HG02885 (cell line): Measurements from ENCODE around the gene SIL1.
"Not testable (repeated sequence)": the region's sequence is repeated elsewhere in the genome, so short reads cannot be mapped to it uniquely, and the experiment has no call there.

Source experiments
- ATAC-seq: cut with Tn5 transposase; IDR thresholded peaks from one replicate; pipeline ENCODE4 v1.9.1; 2021; ENCODE audit warnings: mild to moderate bottlenecking; ENCODE audit not compliant: unreplicated experiment, poor library complexity

The SIL1 gene

DNA sequence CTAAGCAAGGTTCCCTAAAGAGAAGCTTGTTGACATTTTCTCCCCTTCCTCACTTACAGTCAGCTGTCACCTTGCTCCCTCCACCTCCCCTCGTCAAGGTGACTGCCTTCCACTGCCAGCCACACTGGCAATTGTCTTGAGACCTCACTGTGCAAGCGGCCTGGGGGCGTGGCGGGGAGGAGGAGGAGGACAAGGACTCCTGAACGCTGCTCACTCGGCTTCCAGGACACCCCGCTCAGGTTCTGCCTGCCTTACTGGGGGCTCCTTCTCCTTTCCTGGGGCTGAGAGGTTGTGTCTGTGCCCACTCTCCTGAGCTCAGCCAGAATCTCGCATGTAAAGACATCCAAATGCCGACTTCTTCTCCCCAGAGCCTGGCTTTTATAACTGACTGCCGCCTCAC, 262.7 kb downstream of the SIL1 start:
- ATAC-seq = no peak

DNA sequence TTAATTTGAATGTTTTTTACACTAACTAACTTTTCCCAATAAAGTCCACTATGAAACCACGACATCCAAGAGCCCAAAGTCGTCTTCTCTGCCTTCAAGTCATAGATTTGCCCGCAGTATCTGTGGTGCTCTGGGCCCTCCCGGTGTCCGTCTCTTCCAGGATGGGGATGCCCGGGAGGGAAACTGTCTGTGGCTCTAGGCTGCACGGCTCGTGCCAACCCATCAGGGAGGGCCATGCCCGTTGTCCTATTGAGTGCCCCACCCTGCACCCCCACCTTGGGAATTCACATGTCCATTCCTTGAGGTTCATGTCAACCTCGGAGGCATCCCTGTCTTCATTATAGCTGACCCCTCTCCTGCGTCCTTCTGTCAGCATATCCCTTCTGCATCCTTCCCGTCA, 263.2 kb downstream of the SIL1 start:
- no peak for ATAC-seq

DNA sequence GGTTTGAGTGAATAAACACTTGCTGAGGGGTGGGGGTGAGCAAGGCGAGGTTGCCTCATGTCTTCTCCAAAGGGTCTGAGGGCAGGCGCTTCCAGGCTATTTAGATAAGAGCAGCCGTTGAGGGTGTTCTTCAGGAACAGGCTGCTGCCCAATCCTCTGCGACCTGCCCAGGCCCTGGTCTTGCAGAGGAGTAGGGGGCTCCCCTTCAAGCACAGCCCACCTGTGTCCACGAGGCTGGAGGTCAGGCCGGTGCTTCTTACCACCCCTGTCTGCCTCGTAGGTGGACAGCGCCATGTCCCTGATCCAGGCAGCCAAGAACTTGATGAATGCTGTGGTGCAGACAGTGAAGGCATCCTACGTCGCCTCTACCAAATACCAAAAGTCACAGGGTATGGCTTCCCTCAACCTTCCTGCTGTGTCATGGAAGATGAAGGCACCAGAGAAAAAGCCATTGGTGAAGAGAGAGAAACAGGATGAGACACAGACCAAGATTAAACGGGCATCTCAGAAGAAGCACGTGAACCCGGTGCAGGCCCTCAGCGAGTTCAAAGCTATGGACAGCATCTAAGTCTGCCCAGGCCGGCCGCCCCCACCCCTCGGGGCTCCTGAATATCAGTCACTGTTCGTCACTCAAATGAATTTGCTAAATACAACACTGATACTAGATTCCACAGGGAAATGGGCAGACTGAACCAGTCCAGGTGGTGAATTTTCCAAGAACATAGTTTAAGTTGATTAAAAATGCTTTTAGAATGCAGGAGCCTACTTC, 264.5 kb downstream of the SIL1 start:
- no peak for ATAC-seq

DNA sequence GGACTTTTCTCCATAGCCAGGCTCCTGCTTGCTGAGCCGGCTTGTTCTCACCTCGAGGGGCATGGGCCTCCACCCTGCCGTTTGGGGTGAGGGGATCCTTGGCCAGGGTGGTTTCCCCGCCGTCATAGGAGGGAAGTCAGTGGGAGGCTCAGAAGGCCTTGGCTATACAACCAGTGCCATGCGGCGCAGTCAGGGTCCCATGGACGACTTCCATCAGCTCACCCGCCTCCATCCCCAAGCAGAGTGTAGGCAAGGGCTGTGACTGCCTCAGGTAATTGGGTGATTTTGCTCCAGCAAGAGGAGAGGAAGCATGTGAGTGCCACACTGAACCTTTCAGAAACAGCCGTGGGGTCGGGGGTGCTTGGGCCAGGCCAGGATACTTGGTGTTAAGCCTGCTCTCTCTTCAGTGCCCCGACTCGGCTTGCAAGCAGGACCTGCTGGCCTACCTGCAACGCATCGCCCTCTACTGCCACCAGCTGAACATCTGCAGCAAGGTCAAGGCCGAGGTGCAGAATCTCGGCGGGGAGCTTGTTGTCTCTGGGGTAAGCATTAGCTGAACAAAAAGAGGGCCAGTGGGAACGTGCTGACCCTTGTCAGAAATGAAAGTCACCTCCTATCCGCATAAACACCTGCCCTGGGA, 265.9 kb downstream of the SIL1 start:
- no peak for ATAC-seq

DNA sequence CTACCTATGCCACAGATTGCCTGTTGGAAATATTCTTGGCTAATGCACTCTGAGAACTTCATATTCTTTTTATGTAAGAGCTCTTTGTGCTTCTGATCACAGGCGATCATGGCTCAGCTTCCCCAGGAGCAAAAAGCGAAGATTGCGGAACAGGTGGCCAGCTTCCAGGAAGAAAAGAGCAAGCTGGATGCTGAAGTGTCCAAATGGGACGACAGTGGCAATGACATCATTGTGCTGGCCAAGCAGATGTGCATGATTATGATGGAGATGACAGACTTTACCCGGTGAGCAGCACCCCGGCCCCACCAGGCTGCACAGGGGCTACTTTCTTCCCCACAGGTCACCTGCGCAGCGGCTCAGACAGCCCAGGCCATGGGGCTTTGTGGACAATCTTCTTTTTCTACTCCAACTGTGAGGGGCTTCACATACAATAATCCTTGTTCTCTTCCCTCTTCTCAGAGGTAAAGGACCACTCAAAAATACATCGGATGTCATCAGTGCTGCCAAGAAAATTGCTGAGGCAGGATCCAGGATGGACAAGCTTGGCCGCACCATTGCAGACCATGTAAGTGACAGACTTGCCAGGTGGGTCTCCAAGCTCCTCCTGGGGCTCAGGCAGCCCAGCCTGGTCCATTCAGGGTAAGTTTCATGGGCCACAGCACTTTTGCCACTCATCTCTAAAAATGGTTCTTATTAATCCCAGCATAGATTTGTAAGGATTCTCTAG, 267.6 kb downstream of the SIL1 start:
- ATAC-seq = no peak

DNA sequence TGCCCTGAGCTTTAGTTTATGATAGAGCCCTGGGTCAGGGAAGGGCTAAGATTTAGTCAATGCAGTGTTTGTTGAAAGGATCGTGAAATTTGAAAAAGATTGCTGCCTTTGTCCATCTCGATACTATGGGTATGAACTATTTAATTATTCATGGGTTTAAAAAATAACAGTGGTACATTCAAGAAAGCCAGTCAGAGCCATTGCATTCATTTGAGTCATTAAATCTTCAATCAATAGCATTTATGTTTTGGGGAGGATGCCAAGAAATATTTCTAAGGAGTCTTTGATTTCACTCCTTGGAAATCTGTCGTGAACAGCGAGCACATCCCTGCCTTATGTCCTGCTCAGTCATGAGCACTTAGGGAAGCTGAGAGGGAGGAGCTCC, 268.6 kb downstream of the SIL1 start:
- ATAC-seq = no peak

DNA sequence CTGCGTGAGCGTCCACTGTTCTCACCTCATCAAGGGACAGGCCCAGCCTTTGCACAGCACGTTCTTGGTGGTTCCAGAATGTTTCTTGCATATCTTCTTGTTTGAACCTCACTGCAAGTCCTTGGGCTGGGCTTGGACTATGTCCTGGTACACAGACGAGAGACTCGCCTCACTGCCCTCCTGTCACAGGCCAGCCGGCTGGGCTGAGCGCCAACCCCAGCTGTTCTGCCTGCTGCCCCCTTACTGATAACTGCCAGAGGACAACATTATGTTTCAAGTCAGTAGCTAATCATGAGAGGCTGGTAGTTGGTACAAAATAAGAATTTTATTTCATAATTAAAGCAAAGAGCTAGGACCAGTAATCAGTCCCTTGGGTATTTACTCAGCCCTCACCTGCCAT, 270.2 kb downstream of the SIL1 start:
- ATAC-seq = no peak

DNA sequence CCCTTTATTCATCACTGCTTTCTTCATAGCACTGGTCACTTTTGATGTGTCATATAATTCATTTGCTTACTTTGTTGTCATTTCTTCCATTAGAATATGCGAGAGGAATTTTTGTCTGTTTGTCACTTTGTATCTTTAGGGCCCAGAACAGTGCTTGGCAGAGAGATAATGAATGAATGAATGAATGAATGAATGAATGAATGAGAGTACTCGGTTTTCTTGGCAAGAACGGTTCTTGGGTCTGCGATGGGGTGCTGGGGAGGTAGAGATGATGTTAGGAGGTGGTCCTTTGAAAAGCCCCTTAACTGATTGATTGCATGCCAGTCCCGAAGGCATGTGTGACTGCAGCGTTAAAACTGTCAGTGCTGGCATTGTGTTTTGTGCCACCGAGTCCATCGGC, 270.6 kb downstream of the SIL1 start:
- ATAC-seq = no peak

DNA sequence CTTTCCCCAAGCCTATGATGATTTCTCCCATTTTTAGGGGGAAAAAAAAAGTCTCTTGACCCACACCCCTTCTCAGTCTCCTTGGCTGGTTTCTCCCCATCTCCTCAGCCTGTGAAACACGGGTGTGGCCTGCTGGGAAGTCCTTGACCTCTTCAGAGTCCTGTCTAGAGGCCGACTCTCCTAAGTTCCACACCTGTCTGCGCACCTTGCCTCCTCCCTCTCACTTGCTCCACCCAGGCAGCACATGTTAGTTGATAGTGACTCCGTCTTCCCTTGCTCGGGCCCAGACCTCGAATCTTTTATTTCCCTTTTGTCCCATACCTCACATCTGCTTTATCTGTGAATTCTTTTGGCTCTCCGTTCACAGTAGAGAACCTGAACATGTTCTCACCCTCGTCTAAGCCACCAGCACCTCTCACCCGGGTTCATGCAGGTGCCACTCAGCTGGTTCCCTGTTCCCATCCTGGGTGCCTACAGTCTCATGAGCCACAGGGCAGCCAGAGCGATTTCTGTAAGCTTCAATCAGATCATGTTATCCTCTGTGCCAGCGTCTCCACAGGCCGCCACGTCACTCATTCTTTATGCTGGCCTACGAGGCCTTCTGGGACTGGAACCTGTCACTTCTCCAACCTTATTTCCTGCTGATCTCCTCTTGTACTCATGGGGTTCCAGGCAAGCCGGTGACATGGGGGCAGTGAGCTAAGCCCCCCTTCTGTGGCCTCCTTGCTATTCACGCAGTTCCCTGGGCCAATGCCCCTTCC, 271.3 kb downstream of the SIL1 start:
- no peak for ATAC-seq

DNA sequence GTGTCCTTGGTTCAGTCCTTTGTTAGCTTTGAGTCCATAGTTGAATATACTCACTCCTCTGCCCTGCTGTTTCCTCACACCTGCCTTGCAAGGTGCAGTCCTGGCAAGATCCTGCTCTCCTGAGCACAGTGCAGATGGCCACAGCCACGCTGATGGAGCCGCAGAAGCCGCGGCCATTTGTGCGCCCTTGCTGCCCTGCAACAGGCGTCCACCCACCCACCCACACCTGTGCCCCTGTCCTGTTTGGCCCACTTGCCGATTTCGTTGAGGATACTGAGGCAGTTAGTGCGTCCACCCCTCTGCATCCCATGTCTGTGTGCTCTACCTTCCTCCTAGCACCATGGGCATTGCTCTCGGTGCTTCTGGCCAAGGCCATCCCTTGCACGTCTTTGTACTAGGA, 271.9 kb downstream of the SIL1 start:
- no peak for ATAC-seq

DNA sequence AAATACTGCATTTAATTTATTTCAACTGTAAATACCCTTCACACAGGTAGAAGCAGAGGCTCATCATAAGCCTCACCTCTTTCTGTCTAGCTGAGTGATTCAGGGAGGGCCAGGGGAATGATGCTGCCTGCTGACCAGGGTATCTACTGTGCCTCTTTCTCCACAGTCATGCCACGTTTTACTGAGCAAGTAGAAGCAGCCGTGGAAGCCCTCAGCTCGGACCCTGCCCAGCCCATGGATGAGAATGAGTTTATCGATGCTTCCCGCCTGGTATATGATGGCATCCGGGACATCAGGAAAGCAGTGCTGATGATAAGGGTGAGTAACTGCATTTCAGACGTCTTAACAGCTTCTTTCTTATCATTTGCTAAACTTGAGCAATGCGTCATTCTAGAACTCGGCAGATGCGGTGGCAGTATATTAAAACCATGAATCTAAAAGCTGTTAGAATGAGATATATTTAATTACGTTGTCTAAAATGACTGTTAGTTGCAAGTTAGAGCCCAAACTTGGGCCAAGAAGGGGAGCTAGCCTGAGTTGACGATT, 273.0 kb downstream of the SIL1 start:
- ATAC-seq = no peak

DNA sequence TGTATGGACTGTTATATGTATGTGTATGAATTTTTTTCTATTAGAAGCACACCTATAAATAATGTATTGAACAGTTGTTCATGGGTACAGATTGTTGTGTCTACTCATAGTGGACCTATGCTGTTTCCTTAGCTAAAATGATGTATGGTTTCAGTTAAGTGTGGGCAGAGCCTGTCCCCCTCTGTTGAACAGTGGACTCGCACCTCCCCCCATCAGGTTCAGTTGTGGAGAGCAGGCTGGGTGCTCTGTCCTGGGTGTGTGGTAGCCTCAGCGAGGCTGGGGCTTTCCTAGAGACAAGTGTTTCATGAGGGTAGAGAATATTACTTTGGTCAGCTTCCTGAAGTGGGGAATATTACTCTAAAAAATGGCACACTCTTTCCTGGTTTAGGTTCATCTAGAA, 275.7 kb downstream of the SIL1 start:
- no peak for ATAC-seq

DNA sequence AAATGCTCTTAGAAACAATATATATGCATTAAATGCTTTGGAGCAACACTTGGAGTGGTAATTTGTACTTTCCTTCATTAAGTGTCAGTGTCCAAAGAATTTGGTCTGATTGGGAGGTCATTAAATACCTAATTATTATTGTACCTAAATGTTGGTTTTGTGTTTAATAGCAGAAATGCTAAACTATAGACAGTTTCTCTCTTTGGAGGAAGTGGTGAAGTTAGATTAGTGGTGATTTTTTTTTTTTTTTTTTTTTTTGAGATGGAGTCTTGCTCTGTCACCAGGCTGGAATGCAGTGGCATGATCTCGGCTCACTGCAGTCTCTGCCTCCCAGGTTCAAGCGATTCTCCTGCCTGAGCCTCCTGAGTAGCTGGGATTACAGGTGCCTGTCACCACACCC, 276.8 kb downstream of the SIL1 start:
- not testable (repeated sequence) for ATAC-seq

DNA sequence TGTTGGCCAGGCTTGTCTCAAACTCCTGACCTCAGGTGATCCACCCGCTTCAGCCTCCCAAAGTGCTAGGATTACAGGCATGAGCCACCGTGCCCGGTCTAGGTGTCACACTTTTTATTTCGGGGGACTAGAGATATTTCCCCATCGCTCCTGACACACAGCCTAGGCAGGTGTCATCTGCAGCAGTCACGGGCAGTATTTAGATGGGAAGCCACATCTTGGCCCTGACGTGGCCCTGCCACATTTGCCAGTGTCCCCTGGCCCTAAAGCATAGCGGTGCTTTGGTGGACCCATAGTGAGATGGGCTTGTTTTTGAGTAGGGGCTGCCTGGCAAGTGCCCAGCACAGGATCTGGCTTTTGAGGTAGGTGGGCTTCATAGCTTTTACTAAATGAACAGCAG, 278.0 kb downstream of the SIL1 start:
- no peak for ATAC-seq

DNA sequence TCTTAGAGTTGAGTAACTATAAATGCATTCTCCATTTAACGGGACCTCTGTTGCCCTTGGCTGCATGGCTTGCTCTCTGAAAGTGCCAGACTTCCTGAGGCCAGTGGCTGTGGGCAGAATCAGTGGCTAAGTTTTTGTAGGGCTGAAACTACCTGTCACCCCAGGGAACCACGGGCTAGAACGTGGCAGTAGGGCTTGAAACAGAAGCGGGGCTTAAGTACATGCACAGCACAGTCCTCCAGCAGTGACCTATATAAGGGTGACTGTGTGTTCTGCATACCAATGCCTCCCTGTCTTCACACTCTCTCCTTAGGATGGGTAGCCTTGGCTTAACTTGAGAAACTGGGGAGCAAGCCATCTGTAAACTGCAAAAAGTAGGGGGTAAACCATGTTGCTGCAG, 279.5 kb downstream of the SIL1 start:
- no peak for ATAC-seq

DNA sequence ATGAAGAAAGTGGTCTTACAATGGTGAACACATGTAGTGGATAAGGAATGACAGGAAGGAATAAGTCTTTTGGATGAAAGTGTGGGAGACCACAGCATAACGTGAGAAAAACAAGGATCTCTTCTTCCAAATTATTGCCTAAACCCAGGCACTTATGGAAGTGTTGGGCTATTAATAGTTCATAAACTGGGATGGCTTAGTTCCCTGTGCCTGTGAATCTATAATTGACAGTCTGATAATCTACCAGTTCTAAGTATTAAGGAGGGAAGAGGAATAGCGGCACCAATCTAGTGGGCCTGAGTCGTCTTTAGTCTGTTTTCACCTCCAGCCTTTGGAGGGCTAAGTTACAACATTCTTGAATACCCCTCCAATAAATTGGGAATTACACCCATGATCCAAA, 283.8 kb downstream of the SIL1 start:
- ATAC-seq = no peak

DNA sequence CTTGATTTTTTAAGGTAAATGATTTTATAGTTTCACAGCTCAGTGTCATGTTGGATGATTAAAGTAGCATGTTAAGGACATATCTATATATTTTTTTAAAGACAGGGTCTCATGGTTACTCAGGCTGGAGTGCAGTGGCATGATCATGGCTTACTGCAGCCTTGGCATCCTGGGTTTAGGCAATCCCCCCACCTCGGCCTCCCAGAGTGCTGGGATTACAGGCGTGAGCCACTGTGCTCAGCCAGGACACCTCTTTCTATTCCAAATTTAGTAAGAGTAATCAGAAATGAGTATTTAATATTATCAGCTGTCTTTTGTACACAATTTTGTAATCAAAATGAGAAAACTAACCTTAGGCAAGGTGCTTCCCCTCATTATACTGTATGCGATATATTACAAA, 284.4 kb downstream of the SIL1 start:
- no peak for ATAC-seq

DNA sequence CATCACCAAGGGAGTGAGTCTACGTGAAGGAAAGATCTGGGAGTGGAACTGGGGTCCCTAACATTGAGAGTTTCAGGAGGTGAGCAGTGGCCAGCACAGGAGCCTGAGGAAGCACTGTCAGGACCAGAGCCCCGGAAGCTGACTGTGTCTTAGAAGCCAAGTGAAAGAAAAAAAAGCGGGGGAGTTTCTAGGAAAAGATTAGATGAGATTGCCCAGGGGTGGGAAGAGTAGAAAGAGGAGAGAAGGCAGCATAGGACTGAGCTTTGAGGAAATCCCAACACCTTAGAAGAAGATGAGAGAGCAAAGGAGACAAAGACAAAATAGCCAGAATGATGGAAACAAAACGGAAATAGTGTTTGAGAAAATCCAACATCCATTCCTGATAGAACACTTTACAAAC, 286.1 kb downstream of the SIL1 start:
- no peak for ATAC-seq

DNA sequence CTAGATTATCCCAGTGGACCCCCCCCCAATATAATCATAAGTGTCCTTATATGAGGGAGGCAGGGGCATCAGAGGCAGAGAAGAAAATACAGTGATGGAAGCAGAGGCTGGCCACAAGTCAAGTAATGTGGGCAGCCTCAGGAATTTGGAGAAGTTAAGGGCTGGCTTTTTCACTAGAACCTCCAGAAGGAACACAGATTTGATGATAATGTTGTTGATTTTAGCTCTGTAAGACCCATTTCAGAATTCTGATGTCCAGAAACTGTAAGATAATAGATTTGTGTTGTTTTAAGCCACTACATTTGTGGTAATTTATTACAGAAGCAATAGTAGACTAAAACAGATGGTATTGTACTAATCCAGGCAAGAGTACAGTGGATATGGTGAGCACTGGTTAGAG, 286.7 kb downstream of the SIL1 start:
- no peak for ATAC-seq

DNA sequence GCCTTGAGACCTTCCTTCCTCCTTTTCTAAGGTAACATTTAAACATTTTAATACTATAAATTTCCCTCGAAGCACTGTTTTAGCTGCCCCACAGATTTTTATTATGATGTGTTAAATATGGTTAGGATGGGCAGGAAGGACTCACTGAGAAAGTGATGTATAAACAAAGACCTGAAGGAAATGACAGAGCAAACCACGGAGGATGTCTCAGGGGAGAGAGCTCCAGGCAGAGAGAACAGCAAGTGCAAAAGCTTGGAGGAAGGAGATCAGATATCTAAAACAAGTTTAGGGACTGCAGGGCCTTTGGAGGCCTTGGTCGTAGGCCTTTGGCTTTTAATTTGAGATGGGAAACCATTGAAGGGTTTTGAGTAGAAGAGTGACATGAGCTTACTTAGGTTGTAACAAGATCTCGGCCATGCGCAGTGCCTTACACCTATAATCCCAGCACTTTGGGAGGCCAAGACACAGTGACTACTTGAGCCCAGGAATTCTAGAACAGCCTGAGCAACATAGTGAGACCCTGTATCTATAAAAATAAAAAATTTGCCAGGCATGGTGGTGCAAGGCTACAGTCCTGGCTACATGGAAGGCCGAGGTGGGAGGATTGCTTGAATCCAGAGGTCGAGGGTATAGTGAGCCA, 287.5 kb downstream of the SIL1 start:
- ATAC-seq = no peak
